Lung microvascular endothelial cell (primary cell): ENCODE data around the gene CA10. TPM values are rescaled to one million over a fixed set of nuclear protein-coding genes. Genes with fewer than 3 reads are reported as not detected.

Experiments used
- DNase-seq, 2 donors: peaks; one replicate each; pipeline versions ENCODE4 v3.0.0 to v3.0.0-alpha.2; 2010; ENCODE audit warnings: low read depth in 2 of 2
- total RNA-seq: library from RNA; depleted of rRNA; stranded (reverse); fragments of >200 nt; gene quantifications from 2 replicates; pipeline ENCODE4 v1.2.1, GENCODE V29; 2014

Gene CA10
- total RNA-seq: not detected in 2 replicates

- no peak for DNase-seq
These were observed at the start of gene CA10 for GRCh38 chr17:52158450-52159042. Gene CA10, minus strand, starts transcription at chr17:52158714.

GRCh38 chr17:52207796-52208195, 49.3 kb upstream of the CA10 start:
- no peak for DNase-seq

GRCh38 chr17:52202520-52203080, 44.1 kb upstream of the CA10 start:
- DNase-seq: no peak

GRCh38 chr17:52201767-52202519, 43.4 kb upstream of the CA10 start:
- no peak for DNase-seq

- DNase-seq: no peak
These were observed 33.0 kb upstream of the CA10 start for GRCh38 chr17:52191491-52191890.

- DNase-seq: no peak
These were observed 23.3 kb upstream of the CA10 start for GRCh38 chr17:52181782-52182181.

GRCh38 chr17:52178012-52178411, 19.5 kb upstream of the CA10 start:
- peak in 1 of 2 donors; percentile 2 for DNase-seq

- DNase-seq: peak in 1 of 2 donors; percentile 49
These were observed 12.6 kb upstream of the CA10 start for GRCh38 chr17:52170963-52171572.

GRCh38 chr17:52160136-52160567, 1.6 kb upstream of the CA10 start:
- DNase-seq: no peak

GRCh38 chr17:52159246-52160135, 977 bp upstream of the CA10 start:
- no peak for DNase-seq

GRCh38 chr17:52157603-52158449, 688 bp downstream of the CA10 start:
- no peak for DNase-seq

GRCh38 chr17:52156576-52157570, 1.6 kb downstream of the CA10 start:
- no peak for DNase-seq

GRCh38 chr17:52155301-52155700, 3.2 kb downstream of the CA10 start:
- no peak for DNase-seq

- DNase-seq: no peak
These were observed 4.0 kb downstream of the CA10 start for GRCh38 chr17:52154466-52154865.

- no peak for DNase-seq
These were observed 7.6 kb downstream of the CA10 start for GRCh38 chr17:52150935-52151334.

GRCh38 chr17:52149626-52150025, 8.9 kb downstream of the CA10 start:
- peak in 1 of 2 donors; percentile 46 for DNase-seq

- DNase-seq: peak; percentile 5 to 90
These were observed 9.6 kb downstream of the CA10 start for GRCh38 chr17:52148969-52149351.

GRCh38 chr17:52148288-52148968, 10.1 kb downstream of the CA10 start:
- peak in 1 of 2 donors; percentile 80 for DNase-seq

GRCh38 chr17:52147872-52148271, 10.6 kb downstream of the CA10 start:
- peak in 1 of 2 donors; percentile 82 for DNase-seq
